ENCODE data around the gene FANCB. TPM values are rescaled to one million over a fixed set of nuclear protein-coding genes. Genes with fewer than 3 reads are reported as not detected.

The FANCB gene
- total and polyA plus RNA-seq, 2 of the 4 experiments (the other 2 are of a cell fraction), result 2.5 to 7.7 TPM

DNA sequence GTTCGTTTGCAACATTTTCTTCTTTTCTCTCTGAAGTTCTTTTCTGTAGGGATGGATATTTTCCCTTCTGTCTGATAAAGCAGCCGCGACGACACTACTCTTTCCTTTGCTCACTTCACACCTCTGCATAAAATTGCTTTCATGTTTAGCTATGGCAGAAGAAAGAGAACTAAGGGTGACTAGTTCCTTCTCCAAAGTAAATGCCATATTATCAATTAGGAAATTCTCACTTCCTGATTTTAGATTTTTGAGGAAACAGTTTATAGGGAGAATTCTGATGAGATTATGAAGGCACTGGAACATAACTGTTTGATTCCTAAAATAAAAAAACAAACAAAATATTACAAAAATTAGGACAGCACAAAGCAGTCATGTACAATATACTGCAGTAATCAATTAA is 29.2 kb downstream of the FANCB start:
- Histone ChIP-seq H2AK9ac (replicated peaks; ENCODE audit: low read depth, low read length, poor library complexity) (no peak overlapping the region), H2AFZ (replicated peaks; ENCODE audit: low read length, poor library complexity) (no peak overlapping the region), H3K9ac (ENCODE audit: low read depth, low read length) (no peak overlapping the region), H2BK20ac (ENCODE audit: low read depth, low read length) (no peak overlapping the region), H3K79me1 (ENCODE audit: low read depth in 1 of 2, low read length in 2 of 2) (peaks cover 0 to 3% of the 10 kb centered on the region in 2 experiments; a peak in 1 of 4 replicates), H2BK5ac (ENCODE audit: low read depth, low read length, poor library complexity, severe bottlenecking) (no peak overlapping the region), H4K8ac (ENCODE audit: low read depth in 2 of 2, low read length in 2 of 2) (no peak overlapping the region), H4K91ac (ENCODE audit: insufficient read depth, low read depth, low read length) (no peak overlapping the region), H2BK15ac (ENCODE audit: low read depth, low read length) (no peak overlapping the region), H3K4ac (ENCODE audit: low read depth, low read length) (no peak overlapping the region), H3K27me3 (ENCODE audit: control insufficient read depth, insufficient read depth, low read length) (no peaks in the 10 kb centered on the region), H3K4me3 (ENCODE audit: insufficient read depth, low read depth, low read length) (no peak overlapping the region), H4K20me1 (ENCODE audit: insufficient read depth, low read length) (no peaks in the 10 kb centered on the region), H3K4me1 (ENCODE audit: control insufficient read depth, insufficient read depth, low read length) (no peaks in the 10 kb centered on the region), H3K9me1 (ENCODE audit: insufficient read depth, low read length) (no peaks in the 10 kb centered on the region), H3K36me3 (ENCODE audit: control insufficient read depth, insufficient read depth, low read length) (no peaks in the 10 kb centered on the region), H3K4me2 (ENCODE audit: low read depth, low read length) (no peak overlapping the region), H3K18ac (ENCODE audit: low read depth, low read length) (no peak overlapping the region), H3K56ac (ENCODE audit: extremely low read depth, insufficient read depth, low read length) (no peak overlapping the region), H2AK5ac (ENCODE audit: low read depth, low read length) (no peak overlapping the region), H3K27ac (ENCODE audit: insufficient read depth, low read length) (no peak overlapping the region), H3K9me3 (ENCODE audit: control insufficient read depth, insufficient read depth, low read length) (no peaks in the 10 kb centered on the region), H3K14ac (replicated peaks; ENCODE audit: low read depth, low read length) (no peak overlapping the region), H2BK120ac (ENCODE audit: low read depth, low read length) (no peak overlapping the region), H3K23ac (ENCODE audit: low read depth, low read length) (no peak overlapping the region), H4K5ac (ENCODE audit: low read depth, low read length) (no peak overlapping the region)
- intact Hi-C loops (cut with micrococcal nuclease) (no loop called here), dilution Hi-C loops (cut with HindIII; ENCODE audit: low sequenced_read_pairs, unreplicated experiment) (no loop called here), in situ Hi-C loops (cut with MboI; ENCODE audit: low sequenced_read_pairs) (no loop called here)
- ATAC-seq (ENCODE audit: low read depth), result no peak
- no TSS peak for BruUV-seq (replicated peaks)
- TF ChIP-seq MAFK (IDR thresholded peaks at IDR 0.05; ENCODE audit: low read depth, low read length), result no peak
- TF ChIP-seq, protein P1, sequence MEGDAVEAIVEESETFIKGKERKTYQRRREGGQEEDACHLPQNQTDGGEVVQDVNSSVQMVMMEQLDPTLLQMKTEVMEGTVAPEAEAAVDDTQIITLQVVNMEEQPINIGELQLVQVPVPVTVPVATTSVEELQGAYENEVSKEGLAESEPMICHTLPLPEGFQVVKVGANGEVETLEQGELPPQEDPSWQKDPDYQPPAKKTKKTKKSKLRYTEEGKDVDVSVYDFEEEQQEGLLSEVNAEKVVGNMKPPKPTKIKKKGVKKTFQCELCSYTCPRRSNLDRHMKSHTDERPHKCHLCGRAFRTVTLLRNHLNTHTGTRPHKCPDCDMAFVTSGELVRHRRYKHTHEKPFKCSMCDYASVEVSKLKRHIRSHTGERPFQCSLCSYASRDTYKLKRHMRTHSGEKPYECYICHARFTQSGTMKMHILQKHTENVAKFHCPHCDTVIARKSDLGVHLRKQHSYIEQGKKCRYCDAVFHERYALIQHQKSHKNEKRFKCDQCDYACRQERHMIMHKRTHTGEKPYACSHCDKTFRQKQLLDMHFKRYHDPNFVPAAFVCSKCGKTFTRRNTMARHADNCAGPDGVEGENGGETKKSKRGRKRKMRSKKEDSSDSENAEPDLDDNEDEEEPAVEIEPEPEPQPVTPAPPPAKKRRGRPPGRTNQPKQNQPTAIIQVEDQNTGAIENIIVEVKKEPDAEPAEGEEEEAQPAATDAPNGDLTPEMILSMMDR (conservative IDR thresholded peaks at IDR 0.05; ENCODE audit: low read depth, low read length), result no peak
- TF ChIP-seq MXI1 (IDR thresholded peaks at IDR 0.05; ENCODE audit: borderline replicate concordance, low read depth, low read length), result no peak
- TF ChIP-seq RFX5 (IDR thresholded peaks at IDR 0.05; ENCODE audit: low read depth, low read length), result no peak
- TF ChIP-seq CHD1 (IDR thresholded peaks at IDR 0.05; ENCODE audit: low read depth, low read length), result no peak
- no peak for TF ChIP-seq FOS (IDR thresholded peaks at IDR 0.05; ENCODE audit: low read depth, low read length)
- TF ChIP-seq MAZ (IDR thresholded peaks at IDR 0.05; ENCODE audit: borderline replicate concordance, low read depth, low read length), result no peak
- no peak for TF ChIP-seq SMC3 (IDR thresholded peaks at IDR 0.05; ENCODE audit: low read depth, low read length)
- TF ChIP-seq CEBPB (IDR thresholded peaks at IDR 0.05; ENCODE audit: low read depth, low read length), result no peak
- TF ChIP-seq NFE2L2 (IDR thresholded peaks at IDR 0.05; ENCODE audit: low read depth, low read length), result no peak
- no peak for TF ChIP-seq POLR2A (IDR thresholded peaks at IDR 0.05; ENCODE audit: low read depth, low read length)
- no peak for TF ChIP-seq RCOR1 (IDR thresholded peaks at IDR 0.05; ENCODE audit: insufficient replicate concordance, low read length)
- TF ChIP-seq, protein P2, sequence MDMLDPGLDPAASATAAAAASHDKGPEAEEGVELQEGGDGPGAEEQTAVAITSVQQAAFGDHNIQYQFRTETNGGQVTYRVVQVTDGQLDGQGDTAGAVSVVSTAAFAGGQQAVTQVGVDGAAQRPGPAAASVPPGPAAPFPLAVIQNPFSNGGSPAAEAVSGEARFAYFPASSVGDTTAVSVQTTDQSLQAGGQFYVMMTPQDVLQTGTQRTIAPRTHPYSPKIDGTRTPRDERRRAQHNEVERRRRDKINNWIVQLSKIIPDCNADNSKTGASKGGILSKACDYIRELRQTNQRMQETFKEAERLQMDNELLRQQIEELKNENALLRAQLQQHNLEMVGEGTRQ (IDR thresholded peaks at IDR 0.05; ENCODE audit: low read depth, low read length), result no peak
- TF ChIP-seq RAD21 (IDR thresholded peaks at IDR 0.05; ENCODE audit: low read length), result no peak
- TF ChIP-seq BHLHE40 (IDR thresholded peaks at IDR 0.05; ENCODE audit: low read depth, low read length), result no peak
- no peak for TF ChIP-seq ELK1 (IDR thresholded peaks at IDR 0.05; ENCODE audit: borderline replicate concordance, low read depth, low read length)
- ChIA-PET CTCF (no interaction called here), POLR2A (ENCODE audit: unreplicated experiment) (no interaction called here)
- WGBS, 2 experiments (ENCODE audit: extremely low coverage in 2 of 2, insufficient read length in 1 of 2), result no CpG with 5 or more reads among the region's 4 CpGs
- no peak for DNase-seq
